H1 (cell line): ENCODE data around the gene PATE2. TPM values are rescaled to one million over a fixed set of nuclear protein-coding genes. Genes with fewer than 3 reads are reported as not detected.

ENCODE experiments used
- CTCF ChIA-PET: fragments of 300-600 bp; sonication (Branson Sonifier 250); formaldehyde crosslinking; loops from one replicate; lab custom pipeline; 2021; ENCODE audit not compliant: partially characterized antibody; lab: Charles Lee
- POLR2A ChIA-PET: fragments of 300-600 bp; sonication (Branson Sonifier 250); formaldehyde crosslinking; loops from one replicate; lab custom pipeline; 2021; ENCODE audit warnings: inconsistent platforms; ENCODE audit not compliant: partially characterized antibody; lab: Charles Lee
- DNase-seq, 2 experiments: peaks; one replicate each; pipeline versions ENCODE4 v3.0.0 to v3.0.0-alpha.2; 2010 to 2022; ENCODE audit warnings: low spot score in 2 of 2, low read depth in 1 of 2, mixed read lengths in 1 of 2
- FAIRE-seq: peaks from 2 replicates; lab custom pipeline; 2011; peaks lifted over from hg19 to GRCh38; lab: Jason Lieb, UNC
- H2AFZ ChIP-seq: 2 replicates; pipeline ENCODE4 v1.8.1; 2012; ENCODE audit warnings: low read length, inconsistent platforms
- H2AK5ac ChIP-seq: 2 replicates; pipeline ENCODE4 v1.6.1; 2013; ENCODE audit warnings: low read depth, low read length
- H2BK120ac ChIP-seq: replicated peaks from 2 replicates; pipeline ENCODE3; 2013; ENCODE audit warnings: low read depth, low read length, inconsistent platforms
- H2BK12ac ChIP-seq: 2 replicates; pipeline ENCODE4 v1.6.1; 2013; ENCODE audit warnings: low read depth, low read length
- H2BK15ac ChIP-seq: 2 replicates; pipeline ENCODE4 v1.6.1; 2013; ENCODE audit warnings: low read length
- H2BK20ac ChIP-seq: 2 replicates; pipeline ENCODE4 v1.6.1; 2013; ENCODE audit warnings: low read length
- H2BK5ac ChIP-seq: 2 replicates; pipeline ENCODE4 v1.6.1; 2013; ENCODE audit warnings: low read depth, low read length
- H3K14ac ChIP-seq: 2 replicates; pipeline ENCODE4 v1.6.1; 2013; ENCODE audit warnings: inconsistent platforms; ENCODE audit not compliant: insufficient read length
- H3K18ac ChIP-seq: 2 replicates; pipeline ENCODE4 v1.6.1; 2013; ENCODE audit warnings: low read length; ENCODE audit errors: extremely low read depth
- H3K23ac ChIP-seq: 2 replicates; pipeline ENCODE4 v1.6.1; 2013; ENCODE audit warnings: inconsistent platforms; ENCODE audit not compliant: insufficient read length
- H3K23me2 ChIP-seq: 2 replicates; pipeline ENCODE4 v1.6.1; 2013; ENCODE audit warnings: low read depth, low read length
- H3K27ac ChIP-seq: 2 replicates; pipeline ENCODE4 v1.6.1; 2011; ENCODE audit warnings: low read depth, low read length, inconsistent platforms
- H3K27me3 ChIP-seq, 4 experiments: replicated peaks in 1 of 4; 1 replicate in 1 of 4; 2 replicates in 3 of 4; pipeline versions ENCODE4 v1.6.1 to v1.8.1; 2011 to 2013; ENCODE audit warnings: low read length in 3 of 4, mild to moderate bottlenecking in 3 of 4, inconsistent platforms in 2 of 4, mixed read lengths in 2 of 4, moderate library complexity in 1 of 4; ENCODE audit not compliant: control insufficient read depth in 3 of 4, insufficient read depth in 3 of 4; ENCODE audit errors: extremely low read depth in 1 of 4
- H3K36me3 ChIP-seq, 4 experiments: 2 replicates each; pipeline versions ENCODE4 v1.6.1 to v1.8.1; 2011 to 2013; ENCODE audit warnings: mild to moderate bottlenecking in 4 of 4, low read length in 3 of 4, moderate library complexity in 2 of 4, control low read depth in 1 of 4, inconsistent platforms in 1 of 4; ENCODE audit not compliant: insufficient read depth in 4 of 4, control insufficient read depth in 2 of 4
- H3K4ac ChIP-seq: replicated peaks from 2 replicates; pipeline ENCODE3; 2013; ENCODE audit warnings: low read length, low read depth, mixed read lengths, inconsistent platforms; ENCODE audit not compliant: insufficient read length
- H3K4me1 ChIP-seq, 4 experiments: replicated peaks in 1 of 4; 1 replicate in 1 of 4; 2 replicates in 3 of 4; pipeline versions ENCODE4 v1.6.1 to v1.8.1; 2011 to 2013; ENCODE audit warnings: low read length in 3 of 4, inconsistent platforms in 2 of 4, mixed read lengths in 1 of 4; ENCODE audit not compliant: insufficient read depth in 4 of 4, control insufficient read depth in 3 of 4
- H3K4me2 ChIP-seq, 2 experiments: 2 replicates each; pipeline versions ENCODE4 v1.6.1 to v1.8.1; 2011 to 2013; ENCODE audit warnings: low read depth in 2 of 2, low read length in 2 of 2, control low read depth in 1 of 2, inconsistent platforms in 1 of 2, mild to moderate bottlenecking in 1 of 2; ENCODE audit not compliant: insufficient read depth in 1 of 2
- H3K4me3 ChIP-seq, 4 experiments: fragments of 200-600, 300-600 bp in 1 of 4; sonication (generic), shearing (Covaris generic), sonication (Bioruptor Twin) in 1 of 4; 2 replicates each; pipeline versions ENCODE4 v1.5.1 to v1.8.1; 2011 to 2016; ENCODE audit warnings: low read length in 4 of 4, low read depth in 3 of 4, control low read depth in 2 of 4, inconsistent platforms in 2 of 4, mild to moderate bottlenecking in 2 of 4, mixed read lengths in 1 of 4, moderate library complexity in 1 of 4; ENCODE audit not compliant: insufficient read depth in 2 of 4; ENCODE audit errors: extremely low read depth in 1 of 4
- H3K56ac ChIP-seq: replicated peaks from 2 replicates; pipeline ENCODE3; 2013; ENCODE audit warnings: low read depth, mild to moderate bottlenecking, mixed read lengths, low read length, inconsistent platforms; ENCODE audit not compliant: insufficient read length
- H3K79me1 ChIP-seq: 2 replicates; pipeline ENCODE4 v1.6.1; 2013; ENCODE audit warnings: low read depth, low read length, control low read depth
- H3K79me2 ChIP-seq, 2 experiments: 2 replicates each; pipeline versions ENCODE4 v1.6.1 to v1.8.1; 2012 to 2013; ENCODE audit warnings: low read length in 2 of 2, mild to moderate bottlenecking in 2 of 2, inconsistent platforms in 1 of 2; ENCODE audit not compliant: insufficient read depth in 2 of 2, control insufficient read depth in 1 of 2
- H3K9ac ChIP-seq, 4 experiments: replicated peaks in 1 of 4; 1 replicate in 1 of 4; 2 replicates in 3 of 4; pipeline versions ENCODE4 v1.6.1 to v1.8.1; 2011 to 2013; ENCODE audit warnings: low read depth in 3 of 4, low read length in 3 of 4, control low read depth in 2 of 4, mild to moderate bottlenecking in 2 of 4, moderate library complexity in 2 of 4, inconsistent platforms in 1 of 4; ENCODE audit errors: extremely low read depth in 1 of 4
- H3K9me3 ChIP-seq, 2 experiments: 2 replicates each; pipeline versions ENCODE4 v1.6.1 to v1.8.1; 2012 to 2013; ENCODE audit warnings: mild to moderate bottlenecking in 2 of 2, moderate library complexity in 2 of 2, control low read depth in 1 of 2, inconsistent platforms in 1 of 2, low read depth in 1 of 2, low read length in 1 of 2, mixed read lengths in 1 of 2; ENCODE audit not compliant: insufficient read depth in 2 of 2
- H4K20me1 ChIP-seq, 2 experiments: replicated peaks in 1 of 2; 2 replicates each; pipeline versions ENCODE3 to v1.8.1; 2011 to 2013; ENCODE audit warnings: inconsistent platforms in 2 of 2, low read length in 2 of 2, mild to moderate bottlenecking in 1 of 2; ENCODE audit not compliant: insufficient read depth in 2 of 2, control insufficient read depth in 1 of 2
- H4K5ac ChIP-seq: 2 replicates; pipeline ENCODE4 v1.6.1; 2013; ENCODE audit warnings: low read length, low read depth, mixed read lengths, inconsistent platforms; ENCODE audit not compliant: insufficient read length
- H4K8ac ChIP-seq: 2 replicates; pipeline ENCODE4 v1.8.0; 2013; ENCODE audit warnings: mild to moderate bottlenecking, moderate library complexity, low read length, inconsistent platforms; ENCODE audit not compliant: insufficient read depth; ENCODE audit errors: extremely low read depth
- H4K91ac ChIP-seq: replicated peaks from 2 replicates; pipeline ENCODE3; 2013; ENCODE audit warnings: low read length, mixed read lengths, inconsistent platforms; ENCODE audit not compliant: insufficient read length
- BACH1 ChIP-seq: IDR thresholded peaks from 2 replicates; pipeline ENCODE4 v1.6.1; 2012; ENCODE audit warnings: low read length, improper control_type of control experiment
- CBX8 ChIP-seq: fragments of 300-800, 300-1000 bp; sonication (generic); IDR thresholded peaks from 2 replicates; pipeline ENCODE4 v1.7.1; 2016; ENCODE audit warnings: low read depth, low read length, borderline replicate concordance
- FOSL1 ChIP-seq: IDR thresholded peaks from 2 replicates; pipeline ENCODE4 v1.6.1; 2011; ENCODE audit warnings: mild to moderate bottlenecking, low read depth, low read length, moderate library complexity; ENCODE audit not compliant: insufficient read depth
- JUN ChIP-seq: IDR thresholded peaks from 2 replicates; pipeline ENCODE4 v1.6.1; 2011; ENCODE audit warnings: low read depth, mild to moderate bottlenecking, improper control_type of control experiment, low read length
- MAX ChIP-seq: IDR thresholded peaks from 2 replicates; pipeline ENCODE4 v1.6.1; 2012; ENCODE audit warnings: inconsistent platforms
- SRF ChIP-seq: IDR thresholded peaks from 2 replicates; pipeline ENCODE4 v1.6.1; 2011; ENCODE audit warnings: mild to moderate bottlenecking, low read depth, low read length, moderate library complexity
- WGBS, 2 experiments: shearing (Covaris generic) in 1 of 2; methylation state at CpG; one replicate each; pipeline versions ENCODE4 v1.1.6 to v1.1.7; 2013 to 2015; ENCODE audit warnings: low lambda C conversion rate in 2 of 2, mixed read lengths in 2 of 2, inconsistent platforms in 1 of 2, low coverage in 1 of 2, missing lambda C conversion rate in 1 of 2; ENCODE audit not compliant: insufficient replicate concordance in 2 of 2, insufficient coverage in 1 of 2, insufficient read length in 1 of 2; ENCODE audit errors: extremely low coverage in 1 of 2, missing lambda C conversion rate in 1 of 2; 5-methylcytosine and 5-hydroxymethylcytosine counted together
- polyA plus RNA-seq, 7 experiments: library from polyadenylated mRNA; depleted of rRNA in 3 of 7; stranded (reverse) in 5 of 7; unstranded in 2 of 7; fragments of >200 nt in 5 of 7; fragments of 200-250 nt in 2 of 7; gene quantifications; 1 replicate in 5 of 7; 2 replicates in 1 of 7; 4 replicates in 1 of 7; pipeline versions ENCODE4 v1.2.1 to v1.2.3, GENCODE V29; 2011 to 2013; ENCODE audit warnings: missing spikeins in 2 of 7, mixed read lengths in 2 of 7
- total RNA-seq: library from RNA; stranded (reverse); fragmentation: NEBNext Ultra II Directional; extraction: Animal tissue kit (Norgen Biotek cat#: 25700); gene quantifications from 2 replicates; pipeline ENCODE4 v1.2.1, GENCODE V29; 2021
- TF ChIP-seq, protein P1 (sequence below): IDR thresholded peaks from 2 replicates; pipeline ENCODE4 v1.6.1; 2011; ENCODE audit warnings: low read depth, mild to moderate bottlenecking, low read length; ENCODE audit not compliant: insufficient read depth

PATE2 gene
- total and polyA plus RNA-seq, 2 of the 8 experiments (the other 6 are each of a cell fraction or from before 2014, with no cell fraction given), result 0.14 TPM; not detected in 1

DNA sequence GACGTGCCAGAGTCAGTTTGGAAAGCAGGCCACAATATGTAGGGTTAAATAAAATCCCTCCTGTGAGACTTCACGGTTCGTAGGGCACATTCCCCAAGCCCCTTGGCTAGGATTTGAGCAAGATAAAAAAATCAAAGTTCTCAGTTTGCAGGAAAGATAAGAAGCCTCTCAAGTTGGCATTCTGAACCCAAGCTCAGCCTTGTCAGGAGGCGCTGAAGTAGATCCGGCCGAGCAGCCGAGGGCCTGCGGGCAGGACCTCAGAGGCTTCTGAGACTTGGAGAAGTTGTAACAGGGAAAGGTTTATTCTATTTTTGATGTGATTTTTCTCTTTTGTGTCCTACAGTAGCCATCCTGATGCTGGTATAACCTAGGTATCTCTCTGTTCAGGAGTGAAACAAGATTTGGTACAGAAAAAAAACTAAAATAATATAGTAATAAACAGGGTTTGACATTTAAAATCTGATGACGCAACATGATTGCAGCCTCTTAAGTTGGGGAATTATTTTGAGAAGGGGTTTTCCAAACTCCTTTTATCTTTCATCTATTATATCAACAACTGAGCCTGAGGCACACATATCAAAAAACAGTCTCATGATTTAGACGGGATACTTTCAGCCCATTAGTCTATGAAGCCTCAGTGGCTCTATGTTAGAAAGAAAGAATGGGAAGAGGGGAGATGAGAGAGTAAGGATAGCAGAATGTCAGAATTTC is 10.1 kb downstream of the PATE2 start:
- Histone ChIP-seq H2BK12ac (no peak overlapping the region), H2BK20ac (no peak overlapping the region), H2AFZ (no peak overlapping the region), H3K18ac (no peak overlapping the region), H2BK15ac (no peak overlapping the region), H3K14ac (no peak overlapping the region), H3K4me1 (no peaks in the 10 kb centered on the region; a peak in 1 of 7 replicates), H3K23ac (no peak overlapping the region), H4K20me1 (no peaks in the 10 kb centered on the region), H4K5ac (no peak overlapping the region), H3K4me3 (no peak overlapping the region), H4K91ac (no peak overlapping the region), H4K8ac (no peak overlapping the region), H2BK120ac (no peak overlapping the region), H3K56ac (no peak overlapping the region), H2BK5ac (no peak overlapping the region), H3K27me3 (no peaks in the 10 kb centered on the region), H2AK5ac (no peak overlapping the region), H3K23me2 (no peaks in the 10 kb centered on the region), H3K79me1 (no peaks in the 10 kb centered on the region), H3K79me2 (no peaks in the 10 kb centered on the region), H3K4ac (no peak overlapping the region), H3K4me2 (no peak overlapping the region), H3K9me3 (no peaks in the 10 kb centered on the region), H3K27ac (no peak overlapping the region), H3K36me3 (no peaks in the 10 kb centered on the region), H3K9ac (no peak overlapping the region)
- CTCF ChIA-PET, result no interaction called here
- TF ChIP-seq CBX8, result no peak
- TF ChIP-seq, protein P1, sequence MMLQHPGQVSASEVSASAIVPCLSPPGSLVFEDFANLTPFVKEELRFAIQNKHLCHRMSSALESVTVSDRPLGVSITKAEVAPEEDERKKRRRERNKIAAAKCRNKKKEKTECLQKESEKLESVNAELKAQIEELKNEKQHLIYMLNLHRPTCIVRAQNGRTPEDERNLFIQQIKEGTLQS, result no peak
- no peak for TF ChIP-seq SRF
- TF ChIP-seq MAX, result no peak
- no peak for TF ChIP-seq BACH1
- TF ChIP-seq FOSL1, result no peak
- no peak for TF ChIP-seq JUN
- no peak for FAIRE-seq
- 89% methylated on average over 10 of the region's 10 CpGs; no CpG with 5 or more reads in 1 of the 2 experiments for WGBS, 2 experiments
- no peak for DNase-seq
- POLR2A ChIA-PET, result no interaction called here
